PFSK-1 (cell line): ENCODE results near the gene GTPBP3.

Source experiments
- POLR2AphosphoS5 ChIP-seq: IDR thresholded peaks from 2 replicates; pipeline ENCODE4 v1.6.1; 2012; ENCODE audit warnings: low read depth, mild to moderate bottlenecking, control low read depth, low read length, moderate library complexity
- SIN3A ChIP-seq: IDR thresholded peaks from 2 replicates; pipeline ENCODE4 v1.6.1; 2012; ENCODE audit warnings: mild to moderate bottlenecking, low read length, moderate library complexity, borderline replicate concordance; ENCODE audit not compliant: insufficient read depth
- TAF1 ChIP-seq: IDR thresholded peaks from 2 replicates; pipeline ENCODE4 v1.6.1; 2012; ENCODE audit warnings: low read length, control low read depth, borderline replicate concordance; ENCODE audit not compliant: insufficient read depth

DNA sequence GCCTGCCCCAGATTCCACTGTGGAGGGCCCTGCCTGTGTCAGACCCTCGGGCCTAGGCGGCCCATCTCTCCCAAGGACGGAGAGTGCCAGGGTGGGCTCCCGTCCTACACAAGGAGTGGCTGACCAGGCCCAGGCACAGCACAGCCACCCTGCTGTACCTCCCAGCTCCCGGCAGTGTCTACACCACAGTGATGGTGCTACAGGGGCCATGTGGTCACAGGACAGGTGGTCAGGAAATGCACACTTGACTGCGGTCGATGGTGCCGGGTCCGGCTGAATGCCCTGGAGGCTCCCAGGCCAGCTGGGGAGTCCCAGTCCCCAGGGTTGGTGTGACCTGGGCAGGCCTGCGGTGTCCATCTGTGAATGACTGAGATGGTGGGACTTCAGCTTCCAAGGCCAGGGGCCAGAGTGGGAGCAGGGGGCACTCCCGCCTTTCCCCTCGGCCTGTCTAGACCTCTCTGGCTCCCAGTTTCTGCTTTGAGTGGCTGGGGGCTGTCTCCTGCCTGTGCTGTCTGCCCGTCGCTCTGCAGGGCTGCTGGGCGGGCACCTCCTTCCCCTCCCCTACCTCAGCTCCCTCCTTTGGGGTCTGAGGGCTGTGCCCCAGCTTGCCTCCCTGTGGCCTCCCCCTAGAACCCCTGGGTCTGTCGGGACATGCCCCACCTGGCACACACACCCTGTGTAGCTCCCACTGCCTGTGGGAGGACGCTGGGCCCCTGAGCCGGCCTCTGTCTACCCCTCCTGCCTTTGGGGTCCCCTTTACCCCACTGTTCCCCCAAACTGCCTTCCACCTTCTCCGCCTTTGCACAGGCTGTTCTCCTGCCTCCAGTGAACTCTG is 15.5 kb upstream of the GTPBP3 start:
- TF ChIP-seq POLR2AphosphoS5 (no peak), SIN3A (no peak), TAF1 (no peak)
